Mesodermal cell (in vitro differentiated cells): ENCODE measurements around the gene RNF152. TPM values are rescaled to one million over a fixed set of nuclear protein-coding genes. Genes with fewer than 3 reads are reported as not detected.

Experiments used
- H3K27ac ChIP-seq: 2 replicates; pipeline ENCODE4 v1.7.0; 2013; ENCODE audit warnings: mild to moderate bottlenecking, low read depth, low read length, moderate library complexity; ENCODE audit not compliant: severe bottlenecking
- H3K36me3 ChIP-seq: 2 replicates; pipeline ENCODE4 v1.7.1; 2013; ENCODE audit warnings: mild to moderate bottlenecking, low read length, moderate library complexity; ENCODE audit not compliant: control insufficient read depth, insufficient read depth
- H3K4me1 ChIP-seq: one replicate; pipeline ENCODE4 v1.7.1; 2013; ENCODE audit warnings: mild to moderate bottlenecking, low read length; ENCODE audit not compliant: insufficient read depth, control insufficient read depth, poor library complexity, severe bottlenecking
- H3K4me3 ChIP-seq: 2 replicates; pipeline ENCODE4 v1.7.0; 2013; ENCODE audit warnings: low read length, control low read depth, mild to moderate bottlenecking; ENCODE audit not compliant: insufficient read depth, poor library complexity, severe bottlenecking; ENCODE audit errors: extremely low read depth
- H3K9me3 ChIP-seq: 2 replicates; pipeline ENCODE4 v1.7.1; 2013; ENCODE audit warnings: mild to moderate bottlenecking, low read length, moderate library complexity; ENCODE audit not compliant: control insufficient read depth
- WGBS, 2 experiments: methylation state at CpG; one replicate each; pipeline ENCODE4 v1.1.5; 2013; ENCODE audit warnings: missing lambda C conversion rate in 2 of 2; ENCODE audit not compliant: insufficient coverage in 2 of 2; 5-methylcytosine and 5-hydroxymethylcytosine counted together
- polyA plus RNA-seq, 2 experiments: library from polyadenylated mRNA; stranded (reverse); fragments of 50-300 nt; gene quantifications; one replicate each; pipeline ENCODE4 v1.2.3, GENCODE V29; 2013

The RNF152 gene
- 23.6 TPM for polyA plus RNA-seq (2013, experiment 1 of 2)
- 18.3 TPM for polyA plus RNA-seq (2013, experiment 2 of 2)

- H3K27ac ChIP-seq, result peak within 1 kb of the TSS; percentile 59
- no peaks in the 10 kb centered on the region for H3K9me3 ChIP-seq
- peak within 1 kb of the TSS; percentile 72 for H3K4me3 ChIP-seq
- H3K36me3 ChIP-seq, result peaks cover 51% of the 10 kb centered on the region
- H3K4me1 ChIP-seq, result peaks cover 28% of the 10 kb centered on the region
- 6 to 13% methylated on average over 13 to 19 of the region's 28 CpGs for WGBS, 2 experiments
These were observed at the start of gene RNF152 for GRCh38 chr18:61892683-61893308. RNF152 (minus strand) TSS chr18:61893007; CDS start chr18:61816463, 76,544 bp downstream.

GRCh38 chr18:61941948-61942471, 49.2 kb upstream of the RNF152 start:
- H3K4me3 ChIP-seq, result no peak overlapping the region
- peaks cover 12% of the 10 kb centered on the region for H3K4me1 ChIP-seq
- WGBS, 2 experiments, result no CpG with 5 or more reads among the region's 1 CpG
- H3K9me3 ChIP-seq, result no peaks in the 10 kb centered on the region
- H3K27ac ChIP-seq, result no peak overlapping the region
- H3K36me3 ChIP-seq, result no peaks in the 10 kb centered on the region

DNA sequence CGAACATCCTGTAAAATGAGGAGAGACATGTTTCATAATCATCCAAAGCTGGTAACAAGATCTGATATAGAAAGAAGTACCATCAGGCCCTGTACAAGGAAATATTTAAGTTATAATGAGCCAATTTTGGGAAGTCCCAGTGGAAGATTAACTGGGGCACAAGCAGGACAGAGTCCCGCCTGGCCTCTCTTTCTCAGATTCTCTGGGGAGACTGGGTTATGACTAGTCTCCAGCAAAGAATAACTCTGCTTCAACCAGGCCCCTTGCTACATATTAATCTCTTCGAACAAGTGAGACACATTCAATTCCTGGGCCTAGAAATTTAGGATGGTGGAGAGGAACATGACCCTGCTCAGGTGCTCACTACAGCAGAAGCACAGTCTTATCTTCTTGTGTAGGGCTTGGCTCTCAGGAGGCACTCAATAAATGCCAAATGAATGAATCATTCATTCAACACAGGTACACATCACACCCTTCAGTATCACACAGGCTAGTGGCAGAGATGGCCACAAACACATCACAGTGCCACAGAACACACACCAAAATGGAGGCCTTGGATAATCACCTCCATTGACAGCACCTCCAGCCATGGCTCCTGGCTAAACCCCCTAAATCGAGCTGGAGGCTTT, 46.4 kb upstream of the RNF152 start:
- no peak overlapping the region for H3K27ac ChIP-seq
- H3K9me3 ChIP-seq, result no peaks in the 10 kb centered on the region
- 100% methylated on average over 1 to 2 of the region's 4 CpGs for WGBS, 2 experiments
- H3K4me1 ChIP-seq, result peaks cover 4% of the 10 kb centered on the region
- H3K4me3 ChIP-seq, result no peak overlapping the region
- H3K36me3 ChIP-seq, result no peaks in the 10 kb centered on the region

DNA sequence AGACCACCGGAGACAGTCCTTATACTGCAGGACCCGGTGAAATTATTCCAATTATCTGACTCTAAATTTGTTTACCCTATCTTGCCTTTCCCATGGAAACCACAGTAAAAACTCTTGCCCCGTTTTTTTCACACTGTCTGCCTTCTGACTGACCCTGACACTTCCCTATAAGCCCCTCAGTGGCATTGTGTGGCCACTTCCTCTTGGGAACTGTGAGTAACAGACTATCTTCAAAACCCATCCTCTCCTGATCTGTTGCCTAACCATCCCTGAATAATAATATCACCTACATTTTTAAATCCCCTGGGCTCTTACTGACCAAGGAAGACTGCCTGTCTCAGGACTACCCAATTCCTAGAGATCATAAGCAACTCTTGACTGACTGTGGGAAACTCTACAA, 42.6 kb upstream of the RNF152 start:
- H3K36me3 ChIP-seq, result no peaks in the 10 kb centered on the region
- no peaks in the 10 kb centered on the region for H3K4me1 ChIP-seq
- WGBS, 2 experiments, result 81 to 91% methylated on average over 2 to 3 of the region's 3 CpGs
- H3K4me3 ChIP-seq, result no peak overlapping the region
- no peak overlapping the region for H3K27ac ChIP-seq
- H3K9me3 ChIP-seq, result peaks cover 5% of the 10 kb centered on the region

DNA sequence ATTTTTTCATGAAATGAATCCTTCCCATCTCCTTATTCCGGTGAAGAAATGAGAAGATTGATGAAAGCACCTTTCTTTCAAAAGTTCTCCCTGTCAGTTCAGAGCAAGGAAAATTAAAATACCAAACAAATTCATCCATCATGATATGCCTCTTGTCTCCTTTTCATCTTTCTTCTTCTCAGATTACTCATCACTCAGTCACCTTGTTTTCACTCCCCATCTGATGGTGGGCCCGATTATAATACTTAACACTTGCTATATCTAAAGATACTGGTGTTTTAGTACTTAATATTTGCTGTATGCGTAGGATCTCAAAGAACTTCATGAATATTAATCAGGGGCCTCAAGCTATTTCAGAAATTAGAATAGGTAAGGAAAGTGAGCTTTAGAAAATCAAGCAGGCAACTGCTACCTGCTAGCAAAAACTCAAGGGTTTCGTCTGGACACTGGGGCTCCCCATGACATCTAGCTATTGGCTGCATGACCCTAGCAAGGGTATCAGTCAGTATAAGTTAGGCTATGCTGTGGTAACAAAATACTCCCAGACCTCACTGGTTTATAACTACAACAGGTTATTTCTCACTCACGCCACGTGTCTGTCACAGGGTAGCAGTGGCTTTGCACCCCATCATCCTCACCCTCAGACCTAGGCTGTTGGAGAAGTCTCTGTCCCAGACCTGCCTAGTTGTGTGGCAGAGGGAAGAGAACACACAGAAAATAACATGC, 39.0 kb upstream of the RNF152 start:
- H3K36me3 ChIP-seq, result no peaks in the 10 kb centered on the region
- 93 to 100% methylated on average over 2 to 3 of the region's 6 CpGs for WGBS, 2 experiments
- H3K27ac ChIP-seq, result no peak overlapping the region
- peaks cover 14% of the 10 kb centered on the region for H3K9me3 ChIP-seq
- H3K4me1 ChIP-seq, result no peaks in the 10 kb centered on the region
- H3K4me3 ChIP-seq, result no peak overlapping the region

DNA sequence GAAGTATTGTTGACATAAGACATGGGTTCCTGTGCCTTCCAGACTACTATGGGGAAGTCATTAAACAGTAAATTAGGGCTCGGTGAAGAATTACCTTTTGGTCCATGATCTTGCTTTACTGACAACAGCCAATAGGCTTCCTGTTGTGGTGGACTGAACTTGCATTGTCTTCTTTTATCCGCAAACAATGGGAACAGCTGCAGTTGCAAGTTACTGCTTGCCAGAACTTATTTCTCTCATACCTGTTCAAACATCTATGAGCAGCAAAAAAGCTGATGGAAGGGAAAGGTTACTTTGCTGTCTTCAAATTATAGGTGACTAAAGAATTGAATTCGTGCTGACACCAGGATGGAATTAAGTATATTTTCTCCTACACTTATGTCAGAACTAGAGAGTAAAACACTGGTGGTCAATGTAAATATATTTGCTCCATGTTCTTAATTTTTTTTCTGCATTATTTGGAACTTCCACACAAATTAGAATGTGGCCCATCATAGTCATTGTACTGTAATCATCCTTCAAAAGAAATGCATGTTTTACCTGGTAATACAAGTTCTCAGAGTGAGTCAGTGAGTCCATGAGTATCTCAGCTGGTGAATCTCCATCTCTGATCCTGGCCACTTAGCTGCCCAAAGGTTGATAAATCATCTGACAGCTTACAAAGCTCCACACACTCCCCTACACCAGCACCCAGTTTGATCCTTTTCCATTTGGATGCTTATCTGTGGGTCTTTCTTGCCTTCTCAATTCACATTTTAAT, 37.3 kb upstream of the RNF152 start:
- no peaks in the 10 kb centered on the region for H3K4me1 ChIP-seq
- H3K4me3 ChIP-seq, result no peak overlapping the region
- no peak overlapping the region for H3K27ac ChIP-seq
- peaks cover 14% of the 10 kb centered on the region for H3K9me3 ChIP-seq
- WGBS, 2 experiments, result 92 to 100% methylated on average over 2 of the region's 3 CpGs
- H3K36me3 ChIP-seq, result no peaks in the 10 kb centered on the region

DNA sequence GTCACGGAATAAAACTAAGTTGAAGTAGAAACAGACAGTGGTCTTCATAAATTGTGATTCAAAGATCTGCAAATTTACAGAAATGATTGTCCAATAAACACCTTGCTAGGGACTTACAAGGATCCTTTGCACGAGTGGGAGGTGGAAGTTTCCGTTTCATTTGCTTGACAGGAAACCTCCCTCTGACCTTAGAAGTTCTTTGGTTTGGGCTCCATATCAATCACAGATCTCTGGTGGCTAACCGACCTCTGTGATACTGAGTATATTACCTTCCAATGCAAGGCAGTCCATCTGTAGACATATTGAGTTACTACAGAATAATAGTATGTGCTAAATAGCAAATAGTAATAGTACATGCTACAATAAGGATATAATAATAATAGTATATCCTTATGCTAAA, 33.7 kb upstream of the RNF152 start:
- Histone ChIP-seq H3K4me1 (peaks cover 3% of the 10 kb centered on the region), H3K27ac (no peak overlapping the region), H3K36me3 (no peaks in the 10 kb centered on the region), H3K9me3 (peaks cover 9% of the 10 kb centered on the region), H3K4me3 (no peak overlapping the region)
- WGBS, 2 experiments, result 100% methylated on average over 1 of the region's 4 CpGs

DNA sequence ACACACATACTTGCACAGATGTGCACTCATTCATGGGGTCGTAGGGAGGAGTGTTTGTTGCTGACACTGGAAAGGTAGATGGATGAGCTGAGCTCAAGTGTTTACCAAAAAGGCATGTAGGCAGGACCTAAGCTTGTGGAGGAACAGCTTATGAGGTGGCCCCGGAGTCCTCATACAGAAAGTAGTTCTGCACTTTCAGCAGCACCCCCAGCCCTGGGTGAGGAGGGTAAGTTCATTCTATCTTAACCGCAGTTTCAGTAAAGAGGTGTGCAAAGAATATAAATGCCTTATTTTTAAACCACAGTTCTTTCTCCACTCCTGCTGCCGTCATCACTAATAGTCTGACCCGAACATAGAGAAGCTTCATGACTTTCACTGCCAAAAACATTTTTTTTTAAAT, 31.7 kb upstream of the RNF152 start:
- 74 to 100% methylated on average over 1 to 3 of the region's 5 CpGs for WGBS, 2 experiments
- no peaks in the 10 kb centered on the region for H3K36me3 ChIP-seq
- H3K4me1 ChIP-seq, result peaks cover 7% of the 10 kb centered on the region
- H3K4me3 ChIP-seq, result no peak overlapping the region
- H3K9me3 ChIP-seq, result peaks cover 9% of the 10 kb centered on the region
- no peak overlapping the region for H3K27ac ChIP-seq

GRCh38 chr18:61922435-61922834, 29.6 kb upstream of the RNF152 start:
- 96 to 100% methylated on average over 1 to 3 of the region's 3 CpGs for WGBS, 2 experiments
- peaks cover 4% of the 10 kb centered on the region for H3K9me3 ChIP-seq
- peaks cover 7% of the 10 kb centered on the region for H3K4me1 ChIP-seq
- H3K27ac ChIP-seq, result no peak overlapping the region
- H3K36me3 ChIP-seq, result no peaks in the 10 kb centered on the region
- no peak overlapping the region for H3K4me3 ChIP-seq

DNA sequence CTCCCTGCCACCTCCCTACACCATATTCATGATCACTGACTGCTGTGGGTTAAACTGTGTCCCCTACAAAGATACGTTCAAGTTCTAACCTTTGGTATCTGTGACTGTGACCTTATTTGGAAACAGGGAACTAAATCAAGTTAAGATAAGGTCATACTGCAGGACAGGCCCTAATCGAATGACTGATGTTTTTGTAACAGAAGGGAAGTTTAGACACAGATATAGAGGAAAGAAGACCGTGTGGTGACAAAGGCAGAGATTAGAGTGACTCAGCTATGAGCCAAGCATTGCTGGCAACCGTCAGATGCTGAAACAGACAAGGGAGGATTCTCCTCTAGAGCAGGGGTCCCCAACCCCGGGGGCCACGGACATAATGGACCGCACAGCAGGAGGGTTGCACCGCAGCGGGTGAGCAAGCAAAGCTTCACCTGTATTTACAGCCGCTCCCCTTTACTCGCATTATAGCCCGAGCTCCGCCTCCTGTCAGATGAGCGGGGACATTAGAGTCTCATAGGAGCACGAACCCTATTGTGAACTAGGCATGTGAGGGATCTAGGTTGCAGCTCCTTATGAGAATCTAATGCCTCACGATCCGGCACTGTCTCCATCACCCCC, 28.9 kb upstream of the RNF152 start:
- Histone ChIP-seq H3K4me3 (no peak overlapping the region), H3K36me3 (no peaks in the 10 kb centered on the region), H3K27ac (peak overlapping the region; percentile 5), H3K9me3 (no peaks in the 10 kb centered on the region), H3K4me1 (peaks cover 7% of the 10 kb centered on the region)
- 71 to 81% methylated on average over 12 to 13 of the region's 17 CpGs for WGBS, 2 experiments
